NCI-H2029 (cell line): ENCODE measurements around the gene C5orf58.
A peak's percentile ranks its signal among the peaks of the same experiment; 100 is the strongest.

Experiments
- DNase-seq: peaks from one replicate; lab custom pipeline; 2025; lab: John Stamatoyannopoulos, UW

C5orf58 gene

GRCh38 chr5:170256571-170256970 lies 23.8 kb downstream of the C5orf58 start:
- no peak for DNase-seq

- no peak for DNase-seq
Measured at GRCh38 chr5:170257370-170257769, 24.6 kb downstream of the C5orf58 start.

GRCh38 chr5:170261528-170262043 lies 28.8 kb downstream of the C5orf58 start:
- DNase-seq = no peak

- no peak for DNase-seq
Measured at GRCh38 chr5:170262061-170263045, 29.6 kb downstream of the C5orf58 start.

GRCh38 chr5:170263906-170264305 lies 31.1 kb downstream of the C5orf58 start:
- DNase-seq = no peak

GRCh38 chr5:170265522-170265921 lies 32.7 kb downstream of the C5orf58 start:
- DNase-seq = no peak

- DNase-seq = no peak
Measured at GRCh38 chr5:170266570-170267381, 34.0 kb downstream of the C5orf58 start.

- DNase-seq = peak; percentile 54
Measured at GRCh38 chr5:170267431-170268152, 34.8 kb downstream of the C5orf58 start.

- DNase-seq = no peak
Measured at GRCh38 chr5:170268153-170268689, 35.4 kb downstream of the C5orf58 start.

GRCh38 chr5:170268884-170269283 lies 36.1 kb downstream of the C5orf58 start:
- DNase-seq = no peak

GRCh38 chr5:170269579-170269978 lies 36.8 kb downstream of the C5orf58 start:
- DNase-seq = no peak

- no peak for DNase-seq
Measured at GRCh38 chr5:170270293-170271069, 37.7 kb downstream of the C5orf58 start.

- DNase-seq = peak; percentile 90
Measured at GRCh38 chr5:170273968-170274710, 41.4 kb downstream of the C5orf58 start.

GRCh38 chr5:170275376-170275994 lies 42.7 kb downstream of the C5orf58 start:
- DNase-seq = no peak

- DNase-seq = no peak
Measured at GRCh38 chr5:170276140-170276539, 43.4 kb downstream of the C5orf58 start.

GRCh38 chr5:170277867-170278281 lies 45.1 kb downstream of the C5orf58 start:
- peak; percentile 19 for DNase-seq

GRCh38 chr5:170278611-170279458 lies 46.0 kb downstream of the C5orf58 start:
- DNase-seq = no peak

GRCh38 chr5:170279459-170279817 lies 46.7 kb downstream of the C5orf58 start:
- no peak for DNase-seq

- no peak for DNase-seq
Measured at GRCh38 chr5:170280011-170280493, 47.3 kb downstream of the C5orf58 start.
